Measurements from ENCODE around the gene HPS1.

The HPS1 gene

DNA sequence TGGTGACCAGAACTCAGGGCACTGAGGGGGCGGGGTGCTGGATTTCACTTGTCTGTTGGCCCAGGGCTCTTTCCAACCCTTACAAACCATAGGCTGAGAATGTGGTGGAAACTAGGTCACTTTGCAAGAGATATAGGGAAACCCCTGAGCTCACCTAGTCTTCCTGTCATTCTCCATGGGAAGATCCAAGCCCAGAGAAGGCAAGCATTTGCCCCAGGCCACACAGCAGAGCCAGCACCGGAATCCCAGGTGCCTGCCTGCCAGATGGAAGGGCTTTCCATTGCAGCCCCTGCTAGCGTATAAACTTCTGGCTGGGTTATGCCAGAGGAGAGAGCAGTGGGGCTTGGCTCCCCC is 32.2 kb downstream of the HPS1 start:
- DNase-seq (ENCODE audit: low read depth in 2 of 2), result no peak

DNA sequence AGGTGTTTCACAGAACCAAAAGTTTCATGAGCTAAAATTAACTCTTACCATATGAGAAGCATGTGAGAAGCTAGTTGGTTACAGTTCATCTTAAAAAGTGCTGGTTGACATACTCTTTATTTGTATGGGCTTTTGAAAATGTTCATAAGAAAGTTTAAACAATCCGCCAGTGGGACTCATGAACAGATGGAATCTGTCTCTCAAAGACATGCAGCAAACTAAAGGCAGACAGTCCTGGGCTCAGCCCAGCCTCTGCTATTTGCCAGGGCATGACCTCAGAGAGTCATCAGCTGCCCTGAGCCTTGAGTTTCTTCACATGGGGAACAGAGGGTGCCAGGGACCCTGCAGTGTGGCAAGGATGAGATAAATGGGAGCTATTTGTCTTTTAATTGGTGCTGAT is 35.0 kb downstream of the HPS1 start:
- DNase-seq (ENCODE audit: low read depth in 2 of 2), result no peak

DNA sequence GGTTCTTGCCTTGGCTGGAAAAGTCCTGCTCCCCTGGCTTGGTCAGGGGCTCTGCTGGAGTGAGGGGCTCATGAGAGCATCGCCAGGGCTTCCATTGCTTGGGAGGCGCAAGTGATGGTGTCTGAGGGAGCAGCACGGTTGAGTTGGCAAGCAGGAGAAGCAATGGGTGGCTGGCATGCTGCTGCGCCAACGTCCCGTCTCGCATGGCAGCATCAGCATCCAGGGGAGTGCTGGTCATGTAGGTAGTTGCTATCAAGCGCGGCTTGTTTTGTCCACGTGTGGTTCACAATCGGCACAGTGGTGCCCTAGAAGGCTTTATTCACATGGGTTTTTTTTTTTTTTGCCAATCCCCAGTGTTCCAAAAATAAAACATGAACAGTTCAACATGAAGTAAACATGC is 35.6 kb downstream of the HPS1 start:
- no peak for DNase-seq (ENCODE audit: low read depth in 2 of 2)

DNA sequence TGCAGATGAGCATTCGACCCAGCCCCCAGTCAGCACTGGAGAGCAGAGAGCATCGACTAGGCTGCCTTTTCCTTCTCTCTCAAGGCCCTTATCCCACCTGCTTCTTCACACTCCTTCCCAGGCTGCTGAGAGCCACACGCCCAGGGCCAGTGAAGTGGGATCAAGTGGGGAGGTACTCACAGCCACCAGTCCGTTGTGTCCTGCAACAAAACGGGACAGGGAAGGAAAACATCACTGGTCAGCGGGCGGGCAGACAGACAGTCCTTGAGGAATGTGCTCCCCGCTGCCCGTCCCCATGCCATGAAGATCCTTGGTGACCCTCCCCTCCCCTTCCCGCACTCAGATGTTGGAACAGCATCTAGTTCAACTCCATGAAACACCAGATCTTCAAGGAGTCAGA is 36.0 kb downstream of the HPS1 start:
- DNase-seq (ENCODE audit: low read depth in 2 of 2), result no peak

DNA sequence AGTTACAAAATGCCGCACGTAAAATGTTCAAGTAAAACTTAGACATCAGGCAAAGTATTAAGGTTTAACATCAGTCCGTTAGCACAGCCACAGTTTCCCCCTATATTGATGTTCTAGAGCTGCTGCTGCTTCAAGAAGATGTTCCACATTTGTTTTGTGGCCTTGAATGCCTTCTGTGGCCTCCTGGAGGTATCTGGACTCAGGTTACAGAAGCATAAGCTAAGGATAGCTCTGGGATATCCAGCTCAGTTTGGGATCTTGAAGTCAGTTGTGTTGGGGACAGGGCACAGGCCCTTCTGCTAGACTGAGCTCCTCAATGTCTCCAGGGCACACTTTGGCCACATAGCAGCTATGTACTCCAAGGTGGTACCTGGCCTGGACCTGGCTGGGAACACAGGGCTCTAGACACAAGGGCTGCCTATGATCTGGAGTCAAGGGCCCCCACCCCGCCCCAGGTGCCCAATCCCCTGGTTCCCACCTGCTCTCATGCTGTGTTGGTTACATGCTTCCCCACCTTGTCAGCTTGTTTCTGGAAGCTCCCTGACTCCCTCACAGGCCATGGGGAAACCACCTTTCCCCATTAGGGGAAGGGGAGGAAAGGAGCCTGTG is 36.5 kb downstream of the HPS1 start:
- DNase-seq (ENCODE audit: low read depth in 2 of 2), result no peak

DNA sequence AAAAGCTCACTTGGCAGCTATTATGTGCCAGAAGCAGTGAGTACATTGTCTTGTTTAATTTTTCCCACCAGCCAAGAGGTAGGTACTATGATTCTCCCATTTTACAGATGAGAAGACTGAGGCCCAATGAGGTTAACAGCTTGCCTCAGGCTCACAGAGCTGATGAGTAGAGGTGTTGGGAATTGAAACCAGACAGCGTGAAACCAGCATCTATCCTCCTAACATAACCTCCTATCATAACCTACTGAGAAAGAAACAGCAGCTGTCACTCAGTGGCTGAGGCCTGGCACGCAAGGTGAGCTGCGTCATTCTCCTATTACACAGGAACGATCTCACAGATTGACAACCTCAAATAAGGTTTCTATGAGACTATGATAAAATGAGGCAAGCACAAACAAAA is 37.9 kb downstream of the HPS1 start:
- DNase-seq (ENCODE audit: low read depth in 2 of 2), result no peak

DNA sequence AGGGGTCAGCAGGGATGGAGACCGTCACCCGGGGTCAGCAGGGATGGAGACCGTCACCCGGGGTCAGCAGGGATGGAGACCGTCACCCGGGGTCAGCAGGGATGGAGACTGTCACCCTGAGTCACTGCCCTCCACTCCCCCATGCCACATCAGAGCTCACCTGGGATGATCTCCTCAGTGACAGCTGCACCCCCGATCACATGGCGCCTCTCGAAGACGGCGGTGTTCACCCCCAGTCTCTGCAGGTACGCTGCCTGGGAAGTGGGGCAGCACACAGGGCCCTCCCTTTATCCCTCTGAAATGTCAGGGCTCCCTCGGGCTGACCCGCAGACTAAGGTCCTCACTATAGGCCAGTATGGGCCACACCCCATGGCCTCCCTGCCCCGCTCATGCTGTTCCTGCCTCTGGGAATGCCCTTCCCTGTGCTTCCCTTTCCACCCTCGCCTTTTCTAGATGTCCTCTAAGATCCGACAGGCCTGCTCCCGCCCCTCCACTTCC is 38.9 kb downstream of the HPS1 start:
- no peak for DNase-seq (ENCODE audit: low read depth in 2 of 2)

DNA sequence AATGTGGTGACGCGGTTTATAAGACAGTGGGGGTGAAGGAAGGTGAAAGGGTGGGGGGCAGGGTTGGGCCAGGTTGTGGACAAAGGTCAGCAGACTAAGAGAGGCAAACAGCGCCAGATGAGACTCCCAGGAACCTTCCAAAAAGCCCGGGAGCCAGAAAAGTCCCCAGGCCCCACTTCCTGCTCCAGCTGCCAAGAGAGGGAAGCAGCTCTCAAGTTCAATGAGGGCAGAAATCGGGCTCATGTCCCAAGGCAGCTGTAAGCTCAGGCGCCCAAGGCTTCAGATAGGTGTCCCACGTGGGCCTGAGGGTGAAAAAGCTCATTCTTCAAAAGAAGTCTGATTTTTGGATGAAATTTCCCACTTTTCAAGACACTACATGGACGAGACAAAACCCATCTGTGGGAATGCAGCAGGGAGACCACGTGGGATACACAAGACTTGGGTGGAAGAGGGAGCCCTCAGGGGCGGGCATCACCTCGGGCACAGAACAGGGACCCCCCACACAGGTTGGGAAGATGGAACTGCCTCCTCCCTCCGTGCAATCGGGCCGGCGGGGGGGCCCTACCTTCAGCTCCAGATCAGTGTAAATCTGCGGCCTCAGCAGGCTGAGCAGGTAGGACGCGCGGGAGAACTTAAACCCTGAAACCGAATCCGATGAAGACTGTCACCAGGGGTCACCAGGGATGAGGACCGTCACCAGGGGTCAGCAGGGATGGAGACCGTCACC is 39.6 kb downstream of the HPS1 start:
- DNase-seq (ENCODE audit: low read depth in 2 of 2), result no peak

DNA sequence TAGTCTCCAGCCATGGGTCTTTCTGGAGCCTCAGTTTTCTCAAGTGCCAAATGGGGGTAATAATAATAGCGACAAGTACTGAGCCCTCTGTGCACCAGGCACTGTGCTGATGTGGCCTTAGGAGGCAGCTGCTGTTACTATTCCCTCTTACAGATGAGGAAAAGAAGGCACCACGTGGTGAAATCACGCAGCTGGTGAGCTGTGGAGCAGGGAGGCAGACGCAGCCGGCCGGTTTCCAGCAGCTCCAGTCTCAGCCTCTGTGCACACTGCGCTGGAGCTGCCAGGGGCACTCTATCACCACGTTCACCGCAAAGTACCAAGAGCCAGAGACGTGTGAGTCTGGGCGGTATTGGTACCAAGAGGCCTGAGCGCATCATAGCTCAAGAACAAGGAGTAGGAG is 41.3 kb downstream of the HPS1 start:
- DNase-seq (ENCODE audit: low read depth in 2 of 2), result no peak

DNA sequence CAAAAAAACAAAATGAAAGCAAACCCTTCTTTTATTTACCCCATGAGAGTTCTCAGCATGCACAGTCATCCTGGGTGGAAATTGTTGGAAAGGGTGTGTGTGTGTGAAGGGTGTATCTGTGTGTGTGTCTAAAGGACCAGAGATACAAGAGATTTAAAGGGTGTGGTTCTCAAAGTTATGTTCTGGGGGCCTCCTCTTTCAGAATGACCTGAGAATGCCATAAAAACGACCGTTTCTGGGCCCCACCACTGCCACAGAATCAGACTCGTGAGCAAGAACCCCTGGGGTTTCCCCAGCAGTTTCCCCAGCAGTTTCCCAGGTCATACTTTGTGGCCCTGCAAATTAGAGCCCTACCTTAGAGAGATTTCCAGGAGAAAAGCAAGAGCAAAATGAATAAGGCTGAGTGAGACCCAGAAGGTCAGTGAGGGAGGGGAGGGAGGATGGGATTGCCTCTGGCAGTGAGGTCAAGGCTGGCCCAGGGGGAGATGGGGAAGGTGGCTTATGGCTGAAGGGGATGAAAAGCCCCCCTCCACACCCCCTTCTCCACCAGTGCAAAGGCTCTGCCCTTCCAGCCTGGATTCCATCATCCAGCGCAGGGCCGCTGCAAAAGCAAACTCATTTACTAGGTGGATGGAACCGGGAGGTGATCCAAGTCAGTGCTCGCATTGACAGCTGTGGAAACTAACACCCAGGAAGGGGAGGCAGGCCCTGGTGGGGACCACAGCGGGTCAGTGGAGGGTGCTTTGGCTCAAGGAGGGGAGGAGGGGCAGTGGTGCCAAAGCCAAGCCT is 42.0 kb downstream of the HPS1 start:
- no peak for DNase-seq (ENCODE audit: low read depth in 2 of 2)

DNA sequence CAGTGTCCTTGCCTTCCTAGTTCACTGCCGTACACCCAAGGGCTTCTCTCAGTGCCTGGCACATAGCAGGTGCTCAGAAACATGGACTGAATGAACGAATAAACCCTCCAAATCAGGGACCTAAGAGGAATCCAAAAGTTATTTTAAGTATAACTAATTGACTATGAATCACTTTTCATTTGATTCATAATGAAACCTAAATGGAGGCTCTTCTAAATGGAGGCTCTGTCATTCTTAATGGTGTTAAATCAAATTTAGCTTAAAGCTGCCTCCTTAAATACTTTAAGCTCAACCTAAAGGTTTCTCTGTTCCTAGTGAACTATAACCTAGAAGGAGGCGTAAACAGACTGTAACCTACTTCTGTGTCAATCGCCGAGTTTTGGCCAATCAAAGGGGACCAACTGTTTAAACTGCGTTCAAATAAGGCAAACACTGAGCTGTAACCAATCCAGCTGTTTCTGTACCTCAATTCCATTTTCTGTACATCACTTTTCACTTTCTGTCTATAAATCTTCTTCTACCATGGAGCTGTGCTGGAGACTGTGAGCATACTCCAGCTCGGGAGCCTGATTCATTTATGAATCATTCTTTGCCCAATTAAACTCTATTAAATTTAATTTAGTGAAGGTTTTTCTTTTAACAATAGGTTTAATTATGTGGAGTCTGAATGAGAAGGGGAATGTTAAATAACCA is 42.8 kb downstream of the HPS1 start:
- no peak for DNase-seq (ENCODE audit: low read depth in 2 of 2)

DNA sequence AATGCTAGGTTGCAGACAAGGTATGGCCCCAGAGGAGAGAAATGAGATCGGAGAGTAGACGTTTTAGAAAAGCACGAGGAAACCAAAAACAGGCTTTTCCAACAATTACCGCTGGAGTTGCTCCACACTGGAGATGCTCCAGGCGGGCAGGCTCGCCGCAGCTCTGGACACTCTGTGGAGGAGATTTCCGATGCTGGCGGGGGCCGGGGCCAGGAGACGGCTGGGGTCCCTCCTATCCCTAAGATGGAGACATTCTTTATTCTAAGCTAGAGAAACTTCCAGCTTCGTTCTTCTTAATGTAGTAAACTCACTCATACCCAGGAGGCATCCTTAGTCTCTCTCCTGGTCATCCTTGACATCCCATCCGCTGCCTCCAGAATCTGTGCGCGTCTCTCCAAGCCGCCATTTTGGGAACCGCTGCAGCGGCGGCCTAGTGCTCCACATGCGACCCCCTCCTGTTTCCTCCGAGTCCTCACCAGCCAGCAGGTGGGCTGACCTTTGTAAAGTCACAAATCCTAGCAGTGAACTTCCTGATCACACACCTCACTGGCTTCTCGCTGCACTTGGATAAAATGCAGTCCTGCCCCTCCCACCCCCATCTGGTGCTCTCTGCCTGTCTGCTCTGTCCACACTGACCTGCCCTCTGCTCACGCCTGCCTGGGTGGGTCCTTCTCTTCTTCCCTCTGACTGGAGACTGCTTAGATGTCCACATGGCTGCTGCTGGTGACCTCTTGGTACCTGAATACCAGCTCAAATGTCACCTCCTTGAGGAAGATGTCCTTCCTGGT is 43.6 kb downstream of the HPS1 start:
- no peak for DNase-seq (ENCODE audit: low read depth in 2 of 2)

DNA sequence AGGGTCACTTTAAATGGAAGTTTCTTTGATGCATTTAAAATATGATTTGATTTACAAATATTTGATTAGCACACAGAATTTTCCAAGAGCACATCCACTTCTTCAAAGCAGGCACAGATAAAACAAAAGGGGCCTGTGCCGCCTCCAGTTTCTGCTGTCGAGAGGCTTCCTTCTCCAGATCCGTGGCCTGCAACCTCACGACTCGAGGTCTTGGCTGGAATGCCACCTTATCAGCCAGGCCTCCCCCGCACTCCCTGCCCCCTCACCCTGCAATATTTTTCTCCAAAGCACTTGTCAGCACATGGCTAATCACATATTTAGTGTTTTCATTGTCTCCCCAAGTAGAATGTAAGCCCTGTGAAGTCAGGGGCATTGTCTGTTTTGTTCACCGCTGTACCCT is 44.3 kb downstream of the HPS1 start:
- DNase-seq (ENCODE audit: low read depth in 2 of 2), result no peak

DNA sequence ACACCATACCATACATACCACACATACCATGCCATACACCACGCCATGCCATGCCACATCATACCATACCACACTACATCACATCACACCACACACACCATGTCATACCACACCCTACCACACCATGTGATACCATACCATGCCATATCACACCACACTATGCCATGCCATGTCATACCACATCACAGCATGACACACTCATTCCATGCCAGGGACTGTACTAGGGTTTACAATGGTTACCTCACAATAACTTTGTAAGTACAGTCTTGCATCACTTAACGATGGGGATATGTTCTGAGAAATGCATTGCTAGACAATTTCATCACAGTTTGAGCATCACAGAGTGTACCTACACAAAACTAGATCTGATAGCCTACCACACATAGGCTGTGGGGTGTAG is 46.3 kb downstream of the HPS1 start:
- no peak for DNase-seq (ENCODE audit: low read depth in 2 of 2)

DNA sequence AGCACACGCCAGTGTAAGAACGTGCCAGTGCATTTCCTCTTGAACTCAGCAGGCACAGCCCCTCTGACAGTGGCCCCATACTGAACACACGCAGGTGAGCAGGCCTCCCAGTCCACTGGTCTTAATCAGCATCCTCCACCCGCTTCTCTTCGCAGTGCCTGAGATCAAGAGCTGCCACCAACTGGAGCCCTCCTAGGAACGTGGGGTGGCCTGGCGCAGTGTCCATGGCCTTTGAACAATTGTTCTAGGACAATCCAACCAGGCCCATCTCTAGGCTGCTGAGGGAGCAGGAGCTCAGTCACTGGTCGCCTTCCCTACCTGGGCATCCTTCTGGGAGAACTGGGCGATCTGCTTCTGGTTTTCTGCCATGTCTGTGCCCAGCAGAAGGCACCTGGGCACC is 47.0 kb downstream of the HPS1 start:
- DNase-seq (ENCODE audit: low read depth in 2 of 2), result no peak

DNA sequence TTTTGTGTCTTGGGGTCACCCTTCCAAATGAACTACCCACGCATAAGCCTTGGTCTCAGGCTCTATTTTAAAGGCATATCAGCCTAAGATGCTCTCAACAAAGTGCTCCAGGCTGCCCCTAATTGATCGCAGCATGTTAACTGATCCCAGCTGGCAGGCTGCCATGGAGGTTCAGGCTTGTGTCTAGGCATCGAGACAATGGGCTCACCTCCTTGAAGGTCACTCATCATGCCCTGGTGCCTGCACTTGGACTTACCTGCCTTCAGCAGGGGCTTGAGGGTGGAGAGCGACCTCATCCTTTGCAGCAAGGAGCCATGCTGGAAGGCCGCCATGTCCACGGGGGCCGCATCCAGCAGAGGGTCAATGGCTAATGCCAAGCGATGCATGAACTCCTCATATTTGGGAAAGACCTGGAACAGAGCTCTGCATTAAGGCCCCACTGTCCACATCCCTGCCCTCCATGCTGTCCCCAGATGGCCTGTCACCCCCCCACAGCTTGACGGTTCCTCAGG is 49.6 kb downstream of the HPS1 start:
- DNase-seq (ENCODE audit: low read depth in 2 of 2), result no peak

DNA sequence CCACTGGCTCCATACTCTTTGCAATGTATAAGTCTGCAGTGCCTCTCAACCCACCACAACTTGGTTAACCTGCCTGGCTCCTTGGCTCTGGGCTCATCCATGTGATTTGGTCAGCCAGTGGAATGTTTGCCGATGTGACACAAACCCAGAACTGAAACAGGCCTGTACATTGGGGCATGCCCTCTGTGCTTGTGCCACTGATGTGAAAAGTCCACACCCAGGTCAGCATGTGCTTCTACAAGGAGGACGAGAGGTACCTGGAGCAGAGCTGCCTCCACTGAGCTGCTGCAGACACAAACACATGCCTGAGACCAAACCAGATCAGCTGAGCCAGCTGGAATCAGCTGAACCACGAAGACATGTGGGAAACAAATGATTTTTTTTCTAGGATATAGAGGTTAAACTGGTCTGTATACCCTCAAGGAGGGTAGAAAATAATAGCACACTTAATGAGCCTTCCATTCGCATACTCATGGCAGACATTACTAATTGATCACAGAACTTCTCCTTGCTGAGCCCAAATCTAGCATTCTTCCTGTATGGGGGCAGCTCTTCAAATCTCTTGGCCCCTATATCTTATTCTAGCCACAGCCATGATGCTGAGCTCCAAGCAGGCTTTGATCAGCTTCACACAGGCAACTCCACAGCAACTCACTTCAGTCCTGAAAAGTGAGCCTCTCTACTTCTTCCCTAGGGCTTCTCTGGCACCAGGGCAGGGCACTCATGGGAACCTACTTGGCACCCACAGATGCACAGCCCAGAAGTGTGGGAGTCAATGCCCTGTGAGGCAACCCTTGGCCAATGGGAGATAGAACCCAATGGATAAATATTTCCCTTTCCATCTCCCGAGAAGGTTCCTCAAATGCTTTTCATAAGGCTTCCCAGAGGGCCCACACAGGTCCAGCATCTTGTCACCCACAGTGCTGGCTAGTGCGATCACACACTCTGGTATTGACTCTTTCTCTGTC is 50.4 kb downstream of the HPS1 start:
- no peak for DNase-seq (ENCODE audit: low read depth in 2 of 2)

DNA sequence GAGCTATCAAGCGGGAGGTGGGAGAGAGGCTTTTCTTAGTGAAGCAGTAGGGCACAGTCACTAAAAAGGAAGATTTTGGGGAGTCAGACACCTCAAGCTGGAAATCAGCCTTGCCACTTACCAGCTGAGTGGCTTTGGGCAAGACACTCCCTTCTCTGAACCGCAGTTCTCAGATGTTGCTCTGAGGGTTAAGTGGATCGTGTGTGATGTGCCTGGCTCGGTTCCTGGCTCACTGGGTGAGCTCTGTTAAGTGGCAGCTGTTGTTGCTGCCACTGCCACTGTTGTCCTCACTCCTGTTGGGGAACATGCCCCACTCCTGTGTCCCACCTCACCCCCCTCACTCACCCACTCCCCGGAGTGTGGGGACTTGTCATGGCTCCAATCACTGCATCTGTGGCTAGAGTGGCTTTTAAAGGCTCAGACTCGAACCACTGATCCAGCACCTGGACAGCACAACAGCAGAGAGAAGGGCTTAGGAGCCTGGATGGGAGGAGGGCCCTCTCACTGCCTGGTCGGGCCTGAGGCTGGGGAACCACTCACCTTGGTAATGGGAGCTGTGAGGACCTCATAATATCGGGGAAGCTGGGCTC is 51.8 kb downstream of the HPS1 start:
- DNase-seq (ENCODE audit: low read depth in 2 of 2), result no peak

DNA sequence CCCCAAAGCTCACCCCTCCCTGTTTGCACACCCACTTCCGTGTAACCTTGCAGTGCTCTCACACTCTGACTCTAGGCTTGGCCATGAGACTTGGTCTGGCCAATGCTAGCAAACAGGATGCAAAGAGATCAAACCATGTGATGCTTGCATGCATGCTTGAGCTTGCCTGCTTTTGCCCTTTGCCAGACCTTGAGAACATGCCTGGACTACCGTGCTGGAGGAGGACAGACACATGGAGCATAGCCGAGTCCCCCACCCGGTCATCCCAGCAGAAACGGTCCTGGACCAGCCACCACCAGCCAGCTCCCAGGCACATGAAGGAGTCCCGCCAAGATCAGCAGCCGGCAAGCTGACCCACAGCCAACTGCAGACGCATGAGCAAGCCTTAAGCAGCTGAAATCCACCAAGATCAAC is 55.1 kb downstream of the HPS1 start:
- no peak for DNase-seq (ENCODE audit: low read depth in 2 of 2)

DNA sequence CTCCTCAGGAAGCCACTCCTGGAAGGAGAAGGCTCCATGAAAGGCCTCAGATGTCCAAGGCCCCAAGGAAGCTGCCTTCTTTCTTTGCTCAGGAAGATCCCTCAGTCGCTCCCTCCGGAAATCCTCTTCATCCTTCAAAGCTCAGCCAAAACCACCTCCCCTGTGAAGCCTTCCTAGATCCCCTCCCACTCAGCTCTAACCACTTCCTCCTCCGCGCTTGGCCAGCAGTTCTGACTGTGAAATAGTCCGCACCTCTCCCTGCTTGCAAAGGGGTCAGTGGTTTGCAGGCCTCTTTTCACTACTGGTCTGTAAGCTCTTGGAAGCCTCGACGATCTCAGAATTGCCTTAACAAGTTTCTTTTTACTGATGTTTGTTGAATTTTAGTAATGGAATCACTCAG is 55.7 kb downstream of the HPS1 start:
- no peak for DNase-seq (ENCODE audit: low read depth in 2 of 2)
